Esophagus squamous epithelium (tissue), 4 donors: ENCODE results near the gene TEX35.

Experiments
- CTCF ChIP-seq, 6 experiments: fragments of 450-650 bp in 4 of 6; fragments of 200-600 bp in 2 of 6; sonication (generic) in 2 of 6; IDR thresholded peaks; one replicate each; pipeline ENCODE4 v1.5.1; 2016 to 2019; ENCODE audit warnings: antibody characterized with exemption in 6 of 6, mild to moderate bottlenecking in 4 of 6, moderate library complexity in 4 of 6
- POLR2A ChIP-seq, 4 donors: fragments of 450-650 bp; IDR thresholded peaks; one replicate each; pipeline ENCODE4 v1.6.1; 2017; ENCODE audit warnings: antibody characterized with exemption in 4 of 4, mild to moderate bottlenecking in 4 of 4, moderate library complexity in 3 of 4

DNA sequence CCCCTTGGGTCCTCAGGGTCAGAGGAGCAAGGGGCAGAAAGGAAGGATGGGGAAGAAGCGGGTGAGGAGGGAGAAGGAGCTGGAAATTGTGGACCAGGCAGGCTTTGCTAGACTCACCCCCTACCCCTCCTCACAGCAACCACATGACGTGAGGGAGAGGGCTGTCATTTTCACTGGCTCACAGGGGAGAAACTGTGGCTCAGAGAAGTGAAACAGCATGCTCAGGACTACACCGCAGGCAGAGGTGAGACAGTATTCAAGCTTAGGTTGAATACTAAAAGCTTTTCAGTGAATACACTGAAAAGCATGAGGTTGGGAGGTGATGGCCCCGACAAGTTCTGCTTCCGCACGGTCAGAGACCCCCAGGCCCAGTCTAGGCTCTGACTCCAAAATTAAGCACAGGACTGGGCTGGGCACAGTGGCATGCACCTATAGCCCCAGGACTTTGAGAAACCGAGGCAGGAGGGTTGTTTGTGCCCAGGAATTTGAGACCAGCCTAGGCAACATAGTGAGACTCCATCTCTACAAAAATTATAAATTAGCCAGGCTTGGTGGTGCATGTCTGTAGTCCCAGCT lies 14.9 kb upstream of the TEX35 start:
- TF ChIP-seq CTCF (IDR thresholded peaks at IDR 0.05), result no peak
- no peak for TF ChIP-seq POLR2A (IDR thresholded peaks at IDR 0.05)
